Measurements from ENCODE around the gene SPTB.

SPTB gene

GRCh38 chr14:64871344-64871743 is 8.4 kb downstream of the SPTB start:
- DNase-seq (ENCODE audit: low read depth) = no peak
- TF ChIP-seq CTCF (IDR thresholded peaks at IDR 0.05; ENCODE audit: low read depth, low read length) (no peak), POLR2A (IDR thresholded peaks at IDR 0.05; ENCODE audit: extremely low read depth, insufficient read length) (no peak), MYC (IDR thresholded peaks at IDR 0.05; ENCODE audit: low read depth, low read length) (no peak)
- no peak overlapping the region for H3K4me3 ChIP-seq (ENCODE audit: low read depth, low read length)

- peak; percentile 47 for DNase-seq (ENCODE audit: low read depth)
- H3K4me3 ChIP-seq (ENCODE audit: low read depth, low read length) = no peak overlapping the region
- TF ChIP-seq CTCF (IDR thresholded peaks at IDR 0.05; ENCODE audit: low read depth, low read length) = no peak
- TF ChIP-seq MAX (IDR thresholded peaks at IDR 0.05; ENCODE audit: low read depth, low read length) = no peak
- TF ChIP-seq MYC (IDR thresholded peaks at IDR 0.05; ENCODE audit: low read depth, low read length) = no peak
- TF ChIP-seq POLR2A (IDR thresholded peaks at IDR 0.05; ENCODE audit: extremely low read depth, insufficient read length) = no peak
These were observed 9.5 kb downstream of the SPTB start for GRCh38 chr14:64870160-64870559.

GRCh38 chr14:64868841-64869240 is 10.9 kb downstream of the SPTB start:
- no peak overlapping the region for H3K4me3 ChIP-seq (ENCODE audit: low read depth, low read length)
- DNase-seq (ENCODE audit: low read depth) = no peak
- TF ChIP-seq MAX (IDR thresholded peaks at IDR 0.05; ENCODE audit: low read depth, low read length) (no peak), POLR2A (IDR thresholded peaks at IDR 0.05; ENCODE audit: extremely low read depth, insufficient read length) (no peak), CTCF (IDR thresholded peaks at IDR 0.05; ENCODE audit: low read depth, low read length) (no peak), MYC (IDR thresholded peaks at IDR 0.05; ENCODE audit: low read depth, low read length) (no peak)

GRCh38 chr14:64868379-64868778 is 11.3 kb downstream of the SPTB start:
- DNase-seq (ENCODE audit: low read depth) = no peak
- no peak overlapping the region for H3K4me3 ChIP-seq (ENCODE audit: low read depth, low read length)
- no peak for TF ChIP-seq MAX (IDR thresholded peaks at IDR 0.05; ENCODE audit: low read depth, low read length)
- no peak for TF ChIP-seq POLR2A (IDR thresholded peaks at IDR 0.05; ENCODE audit: extremely low read depth, insufficient read length)
- no peak for TF ChIP-seq CTCF (IDR thresholded peaks at IDR 0.05; ENCODE audit: low read depth, low read length)
- no peak for TF ChIP-seq MYC (IDR thresholded peaks at IDR 0.05; ENCODE audit: low read depth, low read length)

GRCh38 chr14:64867182-64867581 is 12.5 kb downstream of the SPTB start:
- no peak for DNase-seq (ENCODE audit: low read depth)
- no peak for TF ChIP-seq MAX (IDR thresholded peaks at IDR 0.05; ENCODE audit: low read depth, low read length)
- no peak for TF ChIP-seq CTCF (IDR thresholded peaks at IDR 0.05; ENCODE audit: low read depth, low read length)
- no peak for TF ChIP-seq POLR2A (IDR thresholded peaks at IDR 0.05; ENCODE audit: extremely low read depth, insufficient read length)
- no peak overlapping the region for H3K4me3 ChIP-seq (ENCODE audit: low read depth, low read length)

GRCh38 chr14:64865992-64866391 is 13.7 kb downstream of the SPTB start:
- DNase-seq (ENCODE audit: low read depth) = no peak
- TF ChIP-seq POLR2A (IDR thresholded peaks at IDR 0.05; ENCODE audit: extremely low read depth, insufficient read length) = no peak
- TF ChIP-seq CTCF (IDR thresholded peaks at IDR 0.05; ENCODE audit: low read depth, low read length) = no peak
- TF ChIP-seq MYC (IDR thresholded peaks at IDR 0.05; ENCODE audit: low read depth, low read length) = no peak
- no peak for TF ChIP-seq MAX (IDR thresholded peaks at IDR 0.05; ENCODE audit: low read depth, low read length)

More at GRCh38 chr14:64865992-64866391, 13.7 kb downstream of the SPTB start:
- no peak overlapping the region for H3K4me3 ChIP-seq (ENCODE audit: low read depth, low read length)
